Uterine smooth muscle cell (primary cell): ENCODE data around the gene BRD4. TPM values are rescaled to one million over a fixed set of nuclear protein-coding genes. Genes with fewer than 3 reads are reported as not detected.

Experiments used
- total RNA-seq: library from RNA; depleted of rRNA; stranded (reverse); fragments of >200 nt; gene quantifications from 2 replicates; pipeline ENCODE4 v1.2.3, GENCODE V29; 2014

Gene BRD4
- 17.6 and 19.2 TPM in 2 replicates for total RNA-seq

DNA sequence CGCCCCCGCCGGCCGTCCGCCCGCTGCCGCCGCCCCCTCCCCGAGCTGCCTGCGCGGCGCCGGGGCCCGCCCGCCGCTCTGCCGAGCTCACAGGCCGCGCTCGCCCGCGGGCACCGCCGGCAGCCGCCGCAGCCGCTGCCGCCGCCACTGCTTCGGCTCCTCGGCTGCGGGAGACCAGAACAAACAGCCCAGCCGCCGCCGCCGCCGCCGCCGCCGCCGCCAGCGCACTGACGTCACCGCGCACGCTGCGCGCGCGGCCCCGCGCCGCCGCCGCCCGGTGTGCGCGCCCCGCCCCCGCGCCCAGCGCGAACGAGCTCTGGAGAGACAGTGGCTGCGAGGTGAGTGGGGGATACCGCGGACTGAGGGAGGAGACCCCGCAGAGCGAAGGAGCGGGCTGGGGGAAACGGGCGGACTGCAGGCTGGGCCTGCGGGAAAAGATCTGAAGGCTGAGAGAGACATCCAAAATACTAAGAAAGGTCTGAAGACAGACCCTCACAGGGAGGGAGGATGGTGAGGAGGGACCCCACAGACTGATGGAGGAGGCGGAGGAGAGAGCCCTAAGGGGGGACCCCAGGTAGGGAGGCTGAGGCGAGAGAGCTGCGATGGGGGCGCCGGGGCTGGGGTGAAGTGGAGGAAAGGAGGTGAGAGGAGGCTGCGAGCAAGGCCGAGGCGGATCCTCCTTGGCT lies at the start of gene BRD4:
TSS of gene BRD4 (minus strand) at position 229 of the 686 bp plus-strand sequence. CDS start 59,440 bp downstream, outside the sequence.

DNA sequence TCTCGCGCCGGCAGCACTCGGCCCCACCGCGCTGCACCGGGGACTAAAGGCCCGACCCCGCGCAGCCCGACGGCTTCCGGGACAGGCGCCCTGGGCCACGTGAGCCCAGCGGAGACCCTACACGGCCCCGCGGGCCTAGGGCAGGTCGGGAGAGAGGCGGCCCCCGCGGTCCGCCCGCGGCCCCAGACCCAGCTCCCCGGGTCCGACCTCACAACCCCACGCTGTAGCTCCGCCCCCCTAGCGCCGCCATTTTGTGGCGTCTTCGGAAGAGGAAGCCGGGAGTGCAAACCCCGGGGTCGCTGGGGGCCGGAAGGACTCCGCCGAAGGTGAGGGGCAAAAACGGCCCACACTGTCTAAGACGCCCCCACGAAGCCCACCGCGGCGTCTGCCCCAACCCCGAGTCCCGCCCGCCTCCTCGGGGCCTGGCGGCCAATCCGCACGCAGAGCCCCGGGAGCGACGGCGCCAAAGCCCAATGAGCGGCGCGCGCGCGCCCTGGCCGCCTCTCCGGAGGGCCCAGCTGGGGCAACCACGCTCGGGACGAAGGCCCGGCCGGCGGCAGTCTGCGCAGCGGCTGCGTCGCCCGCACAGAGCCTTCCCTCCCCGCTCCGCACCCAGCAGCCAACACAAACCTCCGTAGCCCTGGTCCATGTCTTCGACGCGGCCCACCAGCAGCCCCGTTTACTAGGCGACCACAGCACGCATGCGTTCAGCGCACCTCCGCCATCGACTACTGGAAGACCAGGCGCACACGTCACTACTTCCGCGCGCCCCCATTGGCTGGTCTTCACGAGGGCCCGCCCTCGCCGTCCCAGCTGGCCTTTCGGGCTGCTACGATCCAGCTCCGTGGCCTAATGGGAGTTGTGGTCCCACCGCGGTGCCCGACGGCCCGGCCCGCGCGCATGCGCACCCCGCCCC lies 47.0 kb upstream of the BRD4 start, which contains the start of gene AKAP8:
TSS of gene AKAP8 (minus strand) at position 705 of the 916 bp plus-strand sequence. CDS start at position 649, 56 bp downstream.

DNA sequence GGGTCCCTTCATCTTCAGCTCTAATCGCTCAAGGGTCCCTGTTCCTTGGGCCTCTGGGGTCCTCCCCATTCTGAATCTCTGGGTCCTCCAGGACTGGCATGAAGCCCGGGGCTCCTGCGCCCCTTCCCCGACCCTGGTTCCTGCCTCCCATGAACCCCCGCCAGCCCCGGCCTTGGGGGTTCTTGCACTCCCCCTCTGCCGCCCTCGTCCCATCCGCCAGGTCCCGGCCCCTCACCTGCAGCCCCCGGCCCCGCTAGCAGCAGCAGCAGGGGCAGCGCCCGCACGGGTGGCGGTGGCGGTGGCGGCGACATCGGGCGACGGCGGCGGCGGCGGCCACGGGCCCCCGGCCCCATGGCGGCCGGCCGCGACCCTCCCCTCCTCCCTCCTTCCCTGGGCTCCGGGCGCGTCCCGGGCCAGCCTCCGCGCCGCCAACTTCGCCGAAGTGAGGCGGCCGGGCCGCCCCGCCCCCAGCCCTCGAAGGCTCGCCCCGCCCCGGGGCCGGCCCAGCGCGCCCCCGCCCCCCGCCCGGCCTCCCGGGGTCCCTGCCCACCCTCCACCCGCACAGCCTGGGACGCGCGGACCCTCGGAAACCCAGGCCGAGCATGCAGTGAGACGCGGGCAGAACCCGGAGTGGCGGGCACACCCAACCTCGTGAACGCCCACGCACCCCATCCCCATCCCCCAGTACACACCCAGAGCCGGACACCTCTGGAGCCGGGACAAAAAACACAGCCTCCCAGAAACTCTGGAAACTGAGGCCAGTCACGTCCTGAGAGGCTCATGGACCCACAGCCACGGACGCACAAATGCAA lies 131.6 kb downstream of the BRD4 start, which contains the start of gene NOTCH3:
TSS of gene NOTCH3 (minus strand) at position 443 of the 812 bp plus-strand sequence. CDS start at position 353, 90 bp downstream.

Other genes starting within 250 kb of the BRD4 start
- 25.1 and 31.9 TPM in 2 replicates for gene SYDE1, start 225.1 kb downstream of the BRD4 start, total RNA-seq
- gene NOTCH3, start 131.5 kb downstream of the BRD4 start, total RNA-seq = 11.0 and 21.4 TPM in 2 replicates
- gene EPHX3, start 100.1 kb downstream of the BRD4 start, total RNA-seq = not detected in 2 replicates
- 13.5 and 20.3 TPM in 2 replicates for gene AKAP8, start 47.2 kb upstream of the BRD4 start, total RNA-seq
- gene AKAP8L, start 86.4 kb upstream of the BRD4 start, total RNA-seq = 71.9 and 76.0 TPM in 2 replicates
- gene WIZ, start 117.4 kb upstream of the BRD4 start, total RNA-seq = 6.2 and 8.5 TPM in 2 replicates
- 0.12 TPM in 1 of 2 replicates, not detected in the other for gene RASAL3, start 132.0 kb upstream of the BRD4 start, total RNA-seq
- gene PGLYRP2, start 147.0 kb upstream of the BRD4 start, total RNA-seq = not detected in 2 replicates
- gene CYP4F22, start 176.0 kb upstream of the BRD4 start, total RNA-seq = not detected in 2 replicates